GM18499 (cell line): ENCODE data around the gene CDH11.

Experiments
- ATAC-seq: cut with Tn5 transposase; IDR thresholded peaks from one replicate; pipeline ENCODE4 v1.9.1; 2021; ENCODE audit warnings: moderate number of reproducible peaks; ENCODE audit not compliant: insufficient read depth, unreplicated experiment

The CDH11 gene, protein sequence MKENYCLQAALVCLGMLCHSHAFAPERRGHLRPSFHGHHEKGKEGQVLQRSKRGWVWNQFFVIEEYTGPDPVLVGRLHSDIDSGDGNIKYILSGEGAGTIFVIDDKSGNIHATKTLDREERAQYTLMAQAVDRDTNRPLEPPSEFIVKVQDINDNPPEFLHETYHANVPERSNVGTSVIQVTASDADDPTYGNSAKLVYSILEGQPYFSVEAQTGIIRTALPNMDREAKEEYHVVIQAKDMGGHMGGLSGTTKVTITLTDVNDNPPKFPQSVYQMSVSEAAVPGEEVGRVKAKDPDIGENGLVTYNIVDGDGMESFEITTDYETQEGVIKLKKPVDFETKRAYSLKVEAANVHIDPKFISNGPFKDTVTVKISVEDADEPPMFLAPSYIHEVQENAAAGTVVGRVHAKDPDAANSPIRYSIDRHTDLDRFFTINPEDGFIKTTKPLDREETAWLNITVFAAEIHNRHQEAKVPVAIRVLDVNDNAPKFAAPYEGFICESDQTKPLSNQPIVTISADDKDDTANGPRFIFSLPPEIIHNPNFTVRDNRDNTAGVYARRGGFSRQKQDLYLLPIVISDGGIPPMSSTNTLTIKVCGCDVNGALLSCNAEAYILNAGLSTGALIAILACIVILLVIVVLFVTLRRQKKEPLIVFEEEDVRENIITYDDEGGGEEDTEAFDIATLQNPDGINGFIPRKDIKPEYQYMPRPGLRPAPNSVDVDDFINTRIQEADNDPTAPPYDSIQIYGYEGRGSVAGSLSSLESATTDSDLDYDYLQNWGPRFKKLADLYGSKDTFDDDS

DNA sequence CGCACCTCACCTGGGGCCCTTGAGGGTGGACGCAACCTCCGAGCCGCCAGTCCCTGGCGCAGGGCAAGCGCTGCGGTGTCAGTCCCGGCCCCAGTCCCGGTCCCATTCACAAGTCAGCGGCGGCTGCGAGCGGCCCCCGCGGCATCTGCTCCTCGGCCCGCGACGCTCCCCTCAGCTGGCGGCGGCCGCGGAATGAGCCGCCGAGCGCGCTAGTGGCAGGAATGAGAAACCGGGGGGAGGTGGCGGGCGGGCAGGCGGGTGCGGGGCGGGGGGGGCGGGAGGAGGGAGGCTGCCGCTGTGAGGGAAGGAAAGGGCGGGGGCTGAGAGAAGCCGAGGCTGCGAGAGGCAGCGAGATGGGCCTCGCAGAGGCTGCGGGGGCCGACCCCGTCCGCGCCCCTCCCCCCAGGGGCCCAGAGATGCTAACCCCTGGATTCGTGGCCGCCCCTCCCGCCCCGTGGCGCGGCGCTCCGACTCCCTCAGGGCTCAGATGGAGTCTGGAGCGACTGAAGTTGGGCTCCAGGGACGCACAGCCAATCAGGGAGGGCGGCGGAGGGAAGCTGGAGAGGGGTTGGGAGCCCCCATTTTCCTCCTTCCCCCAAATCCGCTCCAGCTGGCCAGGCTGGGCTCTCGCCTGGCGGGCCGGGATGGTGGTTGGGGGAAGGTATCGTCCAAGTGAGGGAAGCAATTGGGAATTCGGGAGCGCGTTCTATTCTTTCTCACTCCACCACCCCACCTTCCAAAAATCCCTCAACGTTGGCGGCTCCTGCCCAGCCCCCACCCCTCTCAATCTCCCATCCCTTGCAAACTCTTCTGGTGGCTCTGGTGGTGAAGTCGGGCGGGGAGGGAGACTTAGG is at the start of gene CDH11:
TSS of gene CDH11 (minus strand) at position 194 of the 854 bp plus-strand sequence. CDS start 117,194 bp downstream, outside the sequence.
- no peak for ATAC-seq

DNA sequence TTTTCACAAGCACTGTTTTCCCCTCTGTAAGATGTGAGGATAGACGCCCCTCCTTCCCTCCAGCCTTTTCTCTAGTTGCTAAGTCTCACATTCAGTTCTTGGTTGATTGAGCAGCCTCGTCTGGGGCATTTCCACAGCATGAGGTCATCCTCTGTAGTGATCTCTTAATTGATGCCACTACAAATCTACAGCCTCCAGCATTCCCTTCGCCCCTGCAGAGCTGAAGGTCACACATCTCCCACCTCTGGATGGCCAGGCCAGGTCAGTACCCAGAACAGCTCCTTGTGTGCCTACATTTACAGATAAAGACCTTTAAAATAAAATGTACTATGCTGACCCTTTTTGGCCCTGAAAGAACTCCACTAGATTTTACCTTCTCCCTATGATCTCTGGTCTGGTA is 32.5 kb upstream of the CDH11 start:
- no peak for ATAC-seq

DNA sequence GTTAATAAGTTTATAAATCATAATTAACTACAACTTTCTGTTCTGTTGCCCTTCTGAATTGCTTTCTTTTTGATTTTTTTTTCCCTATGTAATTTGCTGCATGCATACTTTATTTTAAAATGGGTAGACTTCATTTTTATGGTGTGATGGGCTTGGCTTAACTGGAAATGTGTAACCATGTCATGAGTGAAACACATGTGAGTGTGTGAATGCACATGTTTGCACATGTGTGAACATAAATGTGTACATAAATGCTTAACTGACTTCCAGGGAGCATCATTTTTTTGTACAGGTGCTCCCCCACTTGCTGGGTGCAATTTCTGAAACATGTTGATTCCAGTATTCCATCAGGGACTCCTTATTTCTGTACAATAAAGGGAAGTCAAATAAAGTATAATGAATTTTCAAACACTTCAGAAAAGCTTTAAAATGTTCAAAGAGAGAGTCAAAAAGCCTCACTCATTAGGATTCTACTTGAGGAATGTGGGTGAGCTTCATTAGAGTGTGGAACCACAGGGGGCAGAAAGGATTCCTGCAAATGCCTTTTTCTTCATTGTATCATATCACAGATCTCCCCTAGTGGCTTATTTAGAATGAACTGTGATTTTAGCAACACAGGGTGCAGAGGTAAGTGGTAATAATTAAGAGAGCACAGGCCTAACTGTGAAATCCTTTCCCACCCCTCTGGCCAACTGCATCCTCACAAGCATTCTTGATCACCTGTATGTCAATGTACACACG is 31.7 kb upstream of the CDH11 start:
- no peak for ATAC-seq

DNA sequence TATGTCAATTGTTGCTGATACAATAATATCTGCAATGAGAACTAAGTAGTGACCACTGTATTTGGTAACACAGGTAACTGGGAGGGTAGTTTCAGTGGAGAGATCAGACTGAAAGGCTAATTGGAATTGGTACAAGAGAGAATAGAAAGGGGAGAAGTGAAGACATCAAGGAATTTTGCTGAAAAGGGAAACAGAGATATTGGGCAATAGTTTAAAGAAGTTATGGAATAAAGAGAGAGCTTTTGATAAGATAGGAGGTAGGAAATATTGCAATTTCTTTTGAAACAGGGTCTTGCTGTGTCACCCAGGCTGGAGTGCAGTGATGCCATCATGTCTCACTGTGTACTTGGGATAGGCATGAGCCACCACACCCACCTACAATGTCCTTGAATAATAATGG is 26.9 kb upstream of the CDH11 start:
- ATAC-seq, result no peak

DNA sequence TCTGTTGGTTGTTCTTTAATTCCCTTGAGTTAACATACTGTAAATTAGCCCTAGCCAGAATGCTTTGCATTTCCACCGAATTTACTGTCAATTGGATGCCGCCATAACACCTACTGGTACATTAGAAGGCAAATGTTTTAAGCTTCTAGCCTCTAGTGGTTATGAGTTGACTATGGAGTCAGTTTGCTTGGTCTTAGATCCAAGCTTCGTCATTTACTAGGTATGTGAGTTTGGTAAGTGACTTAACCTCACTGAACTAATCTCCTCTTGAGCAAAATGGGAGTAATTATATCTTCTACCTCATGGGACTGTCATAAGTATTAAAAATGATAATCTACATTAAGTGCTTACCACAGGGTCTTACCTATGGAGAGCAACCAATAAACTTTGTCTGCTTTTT is 20.4 kb upstream of the CDH11 start:
- no peak for ATAC-seq

DNA sequence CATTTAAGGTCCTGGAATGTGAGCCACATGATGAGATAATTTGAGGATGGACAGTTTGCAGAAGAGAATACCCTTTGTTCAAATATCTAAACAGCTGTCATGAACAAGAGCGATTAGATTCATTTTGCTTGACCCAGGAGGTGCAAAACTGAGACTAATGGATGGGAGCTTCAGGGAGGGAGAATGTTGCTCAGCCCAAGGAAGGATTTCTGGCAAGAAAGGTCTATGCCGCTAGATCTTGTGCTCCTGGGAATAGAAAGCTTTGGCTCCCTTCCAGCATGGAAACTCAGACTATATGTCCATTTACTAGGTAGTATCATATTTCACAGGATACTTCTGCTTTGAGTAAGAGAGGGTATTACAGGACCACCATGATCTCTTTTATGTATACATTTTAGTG is 14.8 kb upstream of the CDH11 start:
- no peak for ATAC-seq

DNA sequence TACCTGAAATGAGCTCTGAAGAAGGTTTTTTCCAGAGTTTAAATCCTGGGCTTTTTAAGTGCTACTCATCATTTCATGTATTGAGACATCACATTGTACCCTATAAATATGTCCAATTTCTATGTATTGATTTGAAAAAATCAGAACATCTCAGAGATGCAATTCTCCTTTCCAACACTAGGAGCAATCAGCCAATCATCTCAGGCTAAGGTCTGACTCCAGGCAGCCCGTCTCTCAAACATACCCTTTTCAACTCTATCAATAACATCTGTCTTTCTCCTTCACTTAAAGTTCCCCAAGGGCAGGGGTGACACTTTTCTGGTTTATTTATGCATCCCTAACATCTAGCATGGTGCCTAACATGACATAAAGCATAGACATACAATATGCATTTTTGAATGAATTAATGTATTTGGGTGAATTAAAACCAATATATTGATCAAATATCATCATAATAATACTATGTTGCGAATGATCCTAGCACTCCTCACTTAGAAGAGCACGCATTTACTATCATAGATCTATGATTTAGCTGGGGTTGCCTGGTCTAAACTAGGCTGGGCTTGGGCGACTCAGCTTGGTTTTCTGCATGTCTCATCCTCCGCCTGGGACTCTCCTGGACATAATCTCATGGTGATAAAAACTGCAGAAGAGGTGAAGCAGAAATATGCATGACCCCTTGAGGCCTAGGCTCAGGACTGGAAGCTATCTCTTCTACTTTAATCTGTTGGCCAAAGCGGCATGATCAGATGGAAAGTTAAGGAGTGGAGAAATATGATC is 5.2 kb upstream of the CDH11 start:
- ATAC-seq, result no peak

DNA sequence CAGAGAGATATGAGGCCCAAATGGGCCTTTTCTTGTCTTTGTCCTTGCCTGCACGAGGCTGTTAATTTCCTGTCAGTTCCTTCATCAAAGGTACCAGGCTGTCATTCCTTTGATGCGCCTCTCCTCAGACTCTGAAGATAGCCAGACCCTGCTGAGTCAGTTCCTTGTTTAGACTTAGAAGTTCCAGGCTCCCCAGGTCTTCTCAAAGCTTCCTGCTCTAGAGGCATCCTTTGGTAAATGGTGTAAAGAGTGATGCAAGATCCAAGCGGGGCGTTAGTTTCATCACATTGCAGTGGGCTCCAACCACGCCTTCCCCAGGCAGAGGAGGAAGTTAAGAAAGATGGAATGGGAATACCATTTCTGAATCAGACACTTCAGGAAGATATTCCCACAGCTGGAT is 4.0 kb upstream of the CDH11 start:
- ATAC-seq, result no peak

DNA sequence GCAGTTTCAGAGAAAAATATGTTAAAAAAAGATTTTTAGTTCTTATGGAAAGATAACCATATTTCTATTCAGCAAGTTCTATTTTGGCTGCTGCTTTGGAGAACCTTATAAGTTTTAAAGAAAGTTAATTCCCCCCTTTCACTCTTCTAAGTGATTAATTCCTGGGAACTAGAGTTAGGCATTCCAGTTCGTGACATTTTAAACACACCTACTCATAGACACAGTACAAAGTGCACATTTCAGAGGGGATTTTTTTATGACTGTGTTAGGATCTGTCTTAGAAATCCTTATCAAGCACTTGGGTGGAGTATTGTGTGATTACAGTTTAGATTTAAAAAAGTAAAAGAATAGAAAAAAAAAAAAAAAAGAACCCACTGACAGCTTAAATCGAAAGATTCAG is 3.5 kb upstream of the CDH11 start:
- ATAC-seq, result no peak

DNA sequence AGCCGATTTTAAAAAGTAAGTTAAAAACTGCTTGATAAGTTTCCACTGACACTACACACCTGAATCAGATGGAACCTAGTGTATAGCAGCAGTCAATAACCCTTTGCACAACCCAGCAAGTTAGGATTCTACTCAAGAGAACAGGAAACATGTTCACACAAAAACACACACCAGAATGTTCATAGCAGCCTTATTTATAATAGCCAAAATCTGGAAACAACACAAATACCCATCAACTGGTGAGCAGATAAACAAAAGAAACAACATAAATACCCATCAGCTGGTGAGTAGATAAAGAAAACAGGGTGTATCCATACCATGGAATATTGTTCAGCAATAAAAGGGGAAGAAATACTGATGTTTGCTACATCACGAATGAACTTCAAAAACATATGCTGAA is 2.7 kb upstream of the CDH11 start:
- ATAC-seq, result no peak

DNA sequence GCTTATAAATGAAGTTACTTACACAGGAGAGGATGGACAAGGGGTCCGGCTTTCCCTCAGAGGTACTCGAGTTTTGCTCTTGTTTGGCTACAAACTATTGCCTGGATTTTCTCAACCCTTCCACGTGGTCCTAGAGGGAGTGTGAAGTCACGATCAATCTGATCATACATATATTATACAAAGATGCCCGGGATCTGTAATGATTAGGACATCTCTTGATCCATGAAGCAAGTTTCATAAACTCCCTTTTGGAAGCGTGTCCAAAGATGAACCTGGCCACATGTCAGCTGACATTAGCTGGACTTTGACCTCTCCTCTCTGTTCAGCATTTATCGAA is 2.3 kb upstream of the CDH11 start:
- ATAC-seq, result no peak

DNA sequence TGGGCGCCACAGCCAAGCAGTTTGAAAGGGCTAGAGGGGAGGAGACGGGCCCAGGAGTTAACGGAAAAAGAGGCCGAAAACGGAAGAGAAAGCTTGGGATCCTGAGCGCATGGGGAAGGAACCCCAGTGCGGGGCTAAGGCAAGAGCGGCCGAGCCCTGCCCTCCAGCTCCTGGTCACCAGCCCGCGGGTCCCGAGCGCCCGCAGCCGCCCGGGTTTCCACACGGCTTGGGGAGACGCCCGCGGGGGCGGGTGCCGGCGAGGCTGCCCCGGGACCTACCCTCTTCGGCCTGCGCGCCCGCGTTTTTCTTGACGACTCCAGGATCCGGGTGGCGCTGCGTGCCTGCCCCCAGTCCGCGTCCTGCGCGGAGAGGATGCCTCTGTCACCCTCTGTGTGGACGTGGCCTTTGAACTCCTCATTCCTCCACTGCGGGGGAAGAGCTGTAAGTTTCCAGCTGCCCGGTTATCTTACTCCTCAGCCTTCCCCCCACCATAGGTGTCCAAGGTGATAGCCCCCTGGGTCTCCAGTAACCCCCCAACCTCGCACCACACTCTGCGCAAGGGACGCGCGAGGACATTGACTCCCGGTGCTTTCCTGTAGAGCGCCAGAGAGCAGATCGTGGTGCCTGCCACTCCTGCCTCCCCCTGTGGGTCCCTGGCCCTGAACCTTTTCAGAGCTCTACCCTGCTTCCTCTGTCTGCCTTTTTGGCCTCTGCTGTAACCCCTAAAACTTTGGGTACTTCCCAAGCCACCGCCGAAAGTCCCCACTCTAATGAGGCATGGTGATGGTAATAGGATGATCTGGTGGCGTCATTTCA is 1.7 kb upstream of the CDH11 start:
- no peak for ATAC-seq

DNA sequence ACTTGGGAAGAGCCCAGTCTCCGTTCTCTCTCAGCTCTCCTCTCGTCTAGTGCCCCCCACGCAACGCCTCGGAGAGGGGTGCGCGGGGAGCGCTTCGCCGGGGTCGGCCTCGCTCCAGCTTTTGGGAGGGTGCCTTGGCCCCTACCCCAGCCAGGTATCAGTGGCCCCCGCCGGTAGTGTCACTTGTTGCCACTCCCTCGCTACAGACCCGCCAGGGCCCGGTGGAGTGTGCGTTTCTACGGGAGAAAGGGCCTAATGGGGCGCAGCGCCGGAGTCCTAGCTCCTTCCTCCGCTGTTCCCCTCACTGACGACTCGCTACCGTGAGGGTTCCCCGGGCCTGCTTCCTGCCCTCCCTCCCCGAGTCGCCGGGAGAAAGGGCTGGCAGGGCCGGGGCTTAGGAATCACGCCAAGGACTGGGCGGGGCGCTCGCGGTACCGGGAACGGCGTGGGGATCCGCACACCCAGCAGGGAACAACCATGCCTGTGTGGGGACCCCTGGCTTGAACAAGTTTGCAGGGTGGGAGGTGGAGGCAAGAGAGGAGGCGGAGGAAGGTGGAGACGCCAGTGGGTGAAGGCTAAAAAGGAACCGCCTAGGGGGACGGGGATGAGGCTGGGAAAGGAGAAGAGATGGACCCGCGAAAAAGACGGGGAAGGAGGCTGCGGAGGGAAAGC is 997 bp upstream of the CDH11 start:
- ATAC-seq, result no peak

DNA sequence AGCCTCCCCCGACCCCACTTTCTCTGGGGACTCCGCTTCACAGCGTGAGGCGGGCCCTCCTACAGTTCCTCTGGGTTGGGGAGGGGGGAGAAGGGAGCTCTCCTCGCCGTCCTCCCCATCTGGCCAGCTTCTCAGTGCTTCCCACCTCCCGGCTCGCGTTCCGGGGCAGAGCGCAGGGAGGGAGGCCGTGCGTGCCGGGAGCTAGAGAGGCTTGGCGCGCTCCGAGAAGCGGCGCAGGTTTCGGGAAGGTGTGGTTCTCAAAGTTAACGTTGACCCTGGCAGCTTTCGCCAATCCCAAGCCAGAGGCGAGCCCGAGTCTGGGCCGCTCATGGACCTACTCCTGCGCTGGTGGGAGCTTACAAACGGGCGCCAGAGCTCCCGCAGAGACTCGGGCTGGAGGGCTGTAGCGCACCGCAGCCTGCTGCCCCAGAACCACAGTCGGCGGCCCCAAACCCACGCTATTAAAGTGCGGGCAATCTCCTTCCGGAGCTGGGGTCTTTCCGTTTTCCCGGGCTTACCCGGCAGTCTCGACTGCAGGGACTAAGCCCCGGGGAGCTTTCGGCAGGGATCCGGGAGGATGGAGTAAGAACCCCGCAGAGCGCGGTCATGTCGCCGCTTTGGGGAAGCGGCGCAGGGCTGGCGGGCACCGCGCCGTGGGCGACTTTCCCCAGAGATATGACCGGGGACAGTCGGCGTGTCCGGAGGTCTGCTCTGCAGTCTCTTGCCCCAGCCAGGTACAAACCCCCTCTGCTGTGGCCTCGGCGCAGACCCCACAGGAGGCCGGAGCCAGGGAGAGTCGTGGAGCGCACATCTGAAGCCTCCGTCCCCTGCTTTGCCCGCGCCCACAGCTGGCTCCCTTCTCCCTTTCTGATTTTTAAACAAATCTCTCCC is 787 bp downstream of the CDH11 start:
- no peak for ATAC-seq

DNA sequence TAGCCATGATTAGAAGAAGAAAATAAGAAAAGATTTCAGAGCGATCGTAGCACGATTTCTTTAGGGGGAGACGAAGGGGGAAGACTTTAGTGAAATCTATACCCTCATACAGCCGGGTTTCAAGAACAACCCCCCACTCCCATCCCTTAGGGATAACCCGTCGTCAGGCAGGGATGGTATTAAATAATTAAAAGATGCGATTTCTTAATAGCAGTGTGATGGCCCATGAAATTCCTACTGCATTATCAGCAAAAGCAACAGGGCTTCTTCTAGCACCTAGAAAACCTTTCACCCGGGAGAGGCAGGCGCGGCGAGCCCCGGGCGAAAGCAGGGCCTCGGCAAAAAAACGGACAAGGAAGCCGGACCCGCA is 1.4 kb downstream of the CDH11 start:
- no peak for ATAC-seq

DNA sequence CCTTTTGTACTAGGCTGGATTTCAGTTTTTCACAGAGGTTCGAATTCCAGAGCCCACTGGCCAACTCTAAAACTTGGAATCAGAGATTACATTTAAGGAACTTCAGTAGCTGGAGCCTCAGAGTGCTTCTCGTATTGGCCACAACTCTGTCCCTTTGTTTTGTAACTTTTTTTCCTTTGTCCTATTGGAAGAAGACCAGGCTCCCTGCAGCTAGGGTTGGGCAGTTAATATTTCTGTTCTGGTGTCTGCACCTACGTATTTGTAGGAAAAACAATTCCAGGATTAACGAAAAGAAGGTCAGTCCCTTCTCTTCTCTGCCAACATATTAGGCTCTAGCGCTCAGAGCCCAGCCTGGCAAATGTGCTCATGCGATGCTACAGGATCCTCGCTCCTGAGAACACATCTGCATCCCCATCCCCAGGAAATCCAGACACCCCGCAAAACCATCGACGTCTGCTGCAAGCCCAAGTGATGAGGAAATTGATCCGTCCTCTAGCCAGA is 1.9 kb downstream of the CDH11 start:
- ATAC-seq, result no peak

DNA sequence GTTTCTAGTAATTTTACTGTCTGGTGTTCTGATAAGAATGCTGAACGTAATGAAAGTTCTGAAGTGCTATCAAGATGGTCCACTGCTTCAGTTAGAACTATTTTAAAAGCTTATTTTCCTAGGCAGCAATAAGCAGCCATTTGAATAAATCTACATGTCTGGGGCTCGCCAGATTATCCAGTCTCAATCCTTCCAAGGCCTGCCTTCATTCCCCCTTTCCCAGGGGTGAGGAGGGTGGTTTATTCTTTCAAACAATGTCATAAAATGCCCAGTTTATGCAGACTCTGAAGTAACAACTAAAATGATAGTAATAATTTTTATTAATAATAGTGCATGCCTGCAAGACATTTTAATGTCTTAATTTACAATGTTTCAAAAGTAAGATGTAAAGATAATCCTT is 2.4 kb downstream of the CDH11 start:
- ATAC-seq, result no peak
